ENCODE measurements around the gene CNTD1. TPM values are rescaled to one million over a fixed set of nuclear protein-coding genes. Genes with fewer than 3 reads are reported as not detected.

The CNTD1 gene
- polyA plus RNA-seq, 2 of the 4 experiments (the other 2 are of a cell fraction): 0.06 to 0.10 TPM

DNA sequence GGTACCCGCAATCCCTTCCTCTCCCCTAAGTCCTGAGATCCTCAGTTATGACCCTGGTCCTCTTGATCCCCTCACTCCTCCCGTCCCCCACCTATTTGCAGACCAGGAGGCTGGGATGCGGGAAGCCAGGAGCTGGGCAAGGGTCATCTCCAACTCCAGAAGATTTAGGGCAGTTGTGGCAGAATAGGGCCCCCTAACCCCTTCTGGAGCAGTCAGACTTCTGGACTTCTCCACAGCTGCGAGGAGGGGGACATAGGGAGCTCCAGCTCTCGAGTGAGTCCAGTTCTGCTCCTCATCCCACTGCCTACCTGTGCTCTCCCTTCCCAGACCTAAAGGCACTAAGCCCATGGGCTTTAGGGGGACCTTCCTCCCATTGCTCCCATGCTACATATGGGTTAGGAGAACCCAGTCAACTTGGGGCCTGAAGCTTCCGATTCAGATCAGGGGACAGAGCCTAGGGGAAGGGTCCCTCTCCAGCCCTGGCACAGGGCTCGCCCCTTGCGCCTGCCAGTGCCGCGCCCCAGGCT is 17.0 kb upstream of the CNTD1 start:
- no peak for FAIRE-seq
- POLR2A ChIA-PET: interaction anchor here (0.6 to 1.5 kb wide), 3 partner anchors 8 to 81 kb away, joined by 3 to 8 read pairs (median 5); partner anchors contain the start of genes BECN1 and VPS25
- peaks cover 30% of the 10 kb centered on the region for H3K4me1 ChIP-seq
- CTCF ChIA-PET: interaction anchor here (0.6 to 2.1 kb wide), 5 partner anchors 8 to 221 kb away, joined by 3 to 8 read pairs (median 4); partner anchors contain the start of genes CNTD1, COA3 and VPS25
- no peak overlapping the region for H3K4me2 ChIP-seq
- no peaks in the 10 kb centered on the region for H3K9me3 ChIP-seq
- H3K27ac ChIP-seq: peak overlapping the region in 1 of 2 experiments; percentile 75; a peak in 3 of 6 replicates
- no peak overlapping the region for H3K4me3 ChIP-seq
- TF ChIP-seq NFE2L2 (conservative IDR thresholded peaks at IDR 0.05; ENCODE audit: low read length): no peak
- no peak for TF ChIP-seq CBX2 (IDR thresholded peaks at IDR 0.05; ENCODE audit: borderline replicate concordance, low read depth)
- no peak for TF ChIP-seq RAD21 (conservative IDR thresholded peaks at IDR 0.05 in 1 of 2, IDR thresholded peaks at IDR 0.05 in 1 of 2)
- ATAC-seq: peak; percentile 3 to 10; a peak in 3 of 6 replicates
- no peak for DNase-seq (ENCODE audit: low read depth in 1 of 2, low spot score in 1 of 2)
- 90% methylated on average over 10 of the region's 10 CpGs for WGBS (ENCODE audit: missing lambda C conversion rate)

DNA sequence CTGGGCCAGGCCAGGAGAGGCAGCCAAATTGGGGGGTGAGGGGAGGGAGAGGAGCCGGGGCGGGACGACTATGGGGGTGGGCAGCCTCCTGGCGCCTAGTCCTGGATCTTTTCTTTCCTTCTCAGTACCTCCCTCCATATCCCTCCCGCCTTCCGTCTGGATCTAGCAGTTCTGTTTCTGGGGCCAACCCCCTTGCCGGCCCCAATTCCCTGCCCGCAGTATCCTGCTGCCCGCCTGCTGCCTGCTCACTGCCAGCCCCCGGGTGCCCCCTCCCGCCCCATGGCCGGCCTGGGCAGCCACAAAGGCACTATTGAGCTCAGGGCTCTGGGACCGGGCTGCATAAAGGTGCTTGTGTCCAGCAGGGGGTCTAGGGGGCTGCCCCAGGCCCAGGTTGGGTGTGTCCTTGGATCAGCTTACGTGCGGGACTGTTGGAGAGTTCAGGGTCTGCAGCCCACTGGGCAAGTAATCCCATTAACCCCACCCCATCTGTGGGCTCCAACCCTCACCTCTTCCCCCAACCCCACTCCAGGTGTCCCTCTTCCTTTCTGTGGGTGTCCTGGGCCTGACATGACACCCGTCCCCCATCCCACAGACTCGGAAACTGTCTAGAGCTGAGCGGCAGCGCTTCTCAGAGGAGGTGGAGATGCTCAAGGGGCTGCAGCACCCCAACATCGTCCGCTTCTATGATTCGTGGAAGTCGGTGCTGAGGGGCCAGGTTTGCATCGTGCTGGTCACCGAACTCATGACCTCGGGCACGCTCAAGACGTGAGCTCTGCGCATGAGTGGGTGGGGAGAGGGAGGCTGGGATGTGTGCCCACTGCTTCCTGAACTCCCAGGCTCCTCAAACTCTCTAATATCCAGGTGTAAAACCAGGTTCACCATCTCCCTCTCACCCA is 16.2 kb upstream of the CNTD1 start:
- Histone ChIP-seq H3K4me3 (no peak overlapping the region), H3K27ac (peak overlapping the region; percentile 63 to 75), H3K4me2 (peak overlapping the region; percentile 65), H3K9me3 (no peaks in the 10 kb centered on the region), H3K4me1 (peaks cover 30% of the 10 kb centered on the region)
- POLR2A ChIA-PET: interaction anchor here (0.6 to 1.4 kb wide), 5 partner anchors 9 to 82 kb away, joined by 3 to 12 read pairs (median 6); partner anchors contain the start of genes BECN1 and VPS25
- TF ChIP-seq RNF2 (IDR thresholded peaks at IDR 0.05; ENCODE audit: borderline replicate concordance, low read depth) (no peak), ZSCAN20 (CRISPR knock-in tag; IDR thresholded peaks at IDR 0.05) (no peak)
- 95% methylated on average over 24 of the region's 29 CpGs for WGBS (ENCODE audit: missing lambda C conversion rate)
- DNase-seq (ENCODE audit: low read depth in 1 of 2, low spot score in 1 of 2) (no peak), ATAC-seq (peak in 1 of 2 experiments; percentile 7; a peak in 3 of 6 replicates), FAIRE-seq (no peak)
- CTCF ChIA-PET: interaction anchor here (0.7 to 2.1 kb wide), 4 partner anchors 9 to 61 kb away, joined by 3 to 8 read pairs (median 4); partner anchors contain the start of genes BECN1 and VPS25

DNA sequence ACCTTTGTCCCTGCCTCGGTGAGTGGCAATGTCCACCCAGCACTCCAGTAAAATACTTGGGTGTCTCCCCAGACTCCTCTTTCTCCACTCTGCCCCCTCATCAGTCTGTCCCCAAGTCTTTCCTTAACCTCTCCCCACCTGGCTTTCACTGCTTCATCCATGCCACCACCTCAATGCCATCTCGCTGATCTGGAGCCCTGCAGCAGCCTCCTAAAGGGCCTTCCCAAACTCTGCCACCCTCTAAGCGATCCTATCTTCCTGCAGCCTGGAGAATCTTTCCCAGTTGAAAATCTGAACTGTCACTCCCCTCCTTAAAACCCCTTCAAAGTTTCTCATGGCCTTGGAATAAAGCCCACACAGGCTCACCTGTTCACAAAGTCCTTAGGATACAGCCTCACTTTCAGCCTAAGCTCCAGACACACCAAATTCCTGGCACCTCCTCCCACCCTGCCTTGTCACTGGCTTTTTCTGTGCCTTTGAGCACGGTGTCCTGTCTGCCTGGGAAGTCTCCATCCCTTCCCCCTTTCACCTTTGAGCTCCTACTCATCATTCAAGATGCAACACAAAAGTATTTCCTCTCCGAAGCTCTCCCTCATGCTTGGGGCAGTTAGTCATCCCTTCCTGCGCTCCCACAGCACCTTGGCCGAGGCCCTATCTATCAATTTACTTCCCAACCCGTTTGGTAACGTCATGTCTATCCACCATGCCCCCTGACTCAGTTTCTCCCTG is 15.4 kb upstream of the CNTD1 start:
- no peaks in the 10 kb centered on the region for H3K9me3 ChIP-seq
- ChIA-PET POLR2A (interaction anchor here (1.3 to 1.4 kb wide), 3 partner anchors 10 to 41 kb away, joined by 4 to 12 read pairs (median 6); partner anchors contain the start of genes BECN1 and VPS25), CTCF (interaction anchor here (0.9 to 2.0 kb wide), 4 partner anchors 9 to 37 kb away, joined by 3 to 8 read pairs (median 4); partner anchors contain the start of gene VPS25)
- H3K27ac ChIP-seq: peak overlapping the region; percentile 63 to 75
- peak overlapping the region; percentile 65 for H3K4me2 ChIP-seq
- peak; percentile 41 to 61; a peak in 5 of 6 replicates for ATAC-seq
- peak; percentile 63 for FAIRE-seq
- peak; percentile 45 to 67 for DNase-seq (ENCODE audit: low read depth in 1 of 2, low spot score in 1 of 2)
- H3K4me1 ChIP-seq: peaks cover 30% of the 10 kb centered on the region
- TF ChIP-seq CEBPB (IDR thresholded peaks at IDR 0.05) (no peak), PHF8 (IDR thresholded peaks at IDR 0.05; ENCODE audit: borderline replicate concordance, low read depth) (no peak), ZNF302 (CRISPR knock-in tag; IDR thresholded peaks at IDR 0.05) (no peak), FOXS1 (CRISPR knock-in tag; IDR thresholded peaks at IDR 0.05) (no peak), KDM5A (IDR thresholded peaks at IDR 0.05) (no peak), CHD2 (IDR thresholded peaks at IDR 0.05; ENCODE audit: low read length, partially characterized antibody) (no peak), ZSCAN20 (CRISPR knock-in tag; IDR thresholded peaks at IDR 0.05) (no peak), RNF2 (IDR thresholded peaks at IDR 0.05; ENCODE audit: borderline replicate concordance, low read depth) (no peak), HOXA7 (CRISPR knock-in tag; IDR thresholded peaks at IDR 0.05) (no peak), HOXB5 (CRISPR knock-in tag; IDR thresholded peaks at IDR 0.05) (no peak), ESRRA (IDR thresholded peaks at IDR 0.05; ENCODE audit: borderline replicate concordance, low read length) (no peak), FOSL2 (IDR thresholded peaks at IDR 0.05) (no peak), FOSL2 (CRISPR knock-in tag; IDR thresholded peaks at IDR 0.05) (peak; percentile 49; the same call in 1 of the 2 replicates), SMC3 (IDR thresholded peaks at IDR 0.05) (no peak)
- TF ChIP-seq, protein P1, sequence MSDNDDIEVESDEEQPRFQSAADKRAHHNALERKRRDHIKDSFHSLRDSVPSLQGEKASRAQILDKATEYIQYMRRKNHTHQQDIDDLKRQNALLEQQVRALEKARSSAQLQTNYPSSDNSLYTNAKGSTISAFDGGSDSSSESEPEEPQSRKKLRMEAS (IDR thresholded peaks at IDR 0.05): peak; percentile 35; the same call in 1 of the 2 replicates
- TF ChIP-seq, protein P2, sequence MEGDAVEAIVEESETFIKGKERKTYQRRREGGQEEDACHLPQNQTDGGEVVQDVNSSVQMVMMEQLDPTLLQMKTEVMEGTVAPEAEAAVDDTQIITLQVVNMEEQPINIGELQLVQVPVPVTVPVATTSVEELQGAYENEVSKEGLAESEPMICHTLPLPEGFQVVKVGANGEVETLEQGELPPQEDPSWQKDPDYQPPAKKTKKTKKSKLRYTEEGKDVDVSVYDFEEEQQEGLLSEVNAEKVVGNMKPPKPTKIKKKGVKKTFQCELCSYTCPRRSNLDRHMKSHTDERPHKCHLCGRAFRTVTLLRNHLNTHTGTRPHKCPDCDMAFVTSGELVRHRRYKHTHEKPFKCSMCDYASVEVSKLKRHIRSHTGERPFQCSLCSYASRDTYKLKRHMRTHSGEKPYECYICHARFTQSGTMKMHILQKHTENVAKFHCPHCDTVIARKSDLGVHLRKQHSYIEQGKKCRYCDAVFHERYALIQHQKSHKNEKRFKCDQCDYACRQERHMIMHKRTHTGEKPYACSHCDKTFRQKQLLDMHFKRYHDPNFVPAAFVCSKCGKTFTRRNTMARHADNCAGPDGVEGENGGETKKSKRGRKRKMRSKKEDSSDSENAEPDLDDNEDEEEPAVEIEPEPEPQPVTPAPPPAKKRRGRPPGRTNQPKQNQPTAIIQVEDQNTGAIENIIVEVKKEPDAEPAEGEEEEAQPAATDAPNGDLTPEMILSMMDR (IDR thresholded peaks at IDR 0.05): no peak
- WGBS (ENCODE audit: missing lambda C conversion rate): 28% methylated on average over 9 of the region's 9 CpGs
- H3K4me3 ChIP-seq: no peak overlapping the region

All from A549 (cell line).